OCI-M1 (cell line): ENCODE results near the gene RXRA.

ENCODE experiments used
- DNase-seq: peaks from one replicate; lab custom pipeline; 2025; lab: John Stamatoyannopoulos, UW

Gene RXRA

GRCh38 chr9:134323741-134324358 is 2.4 kb upstream of the RXRA start:
- DNase-seq: no peak

GRCh38 chr9:134324359-134325095 is 1.7 kb upstream of the RXRA start:
- peak; percentile 17 for DNase-seq

GRCh38 chr9:134325096-134325812 is 1.0 kb upstream of the RXRA start:
- DNase-seq: peak; percentile 45

GRCh38 chr9:134326724-134327601 is 708 bp downstream of the RXRA start:
- DNase-seq: peak; percentile 38

GRCh38 chr9:134327671-134328231 is 1.5 kb downstream of the RXRA start:
- DNase-seq: no peak

GRCh38 chr9:134328341-134328840 is 2.1 kb downstream of the RXRA start:
- no peak for DNase-seq

- DNase-seq: no peak
These were observed 2.8 kb downstream of the RXRA start for GRCh38 chr9:134328841-134329575.

GRCh38 chr9:134329576-134329855 is 3.3 kb downstream of the RXRA start:
- no peak for DNase-seq

GRCh38 chr9:134329886-134330285 is 3.6 kb downstream of the RXRA start:
- no peak for DNase-seq

- no peak for DNase-seq
These were observed 4.3 kb downstream of the RXRA start for GRCh38 chr9:134330590-134330989.

- DNase-seq: no peak
These were observed 5.2 kb downstream of the RXRA start for GRCh38 chr9:134331186-134332025.

- no peak for DNase-seq
These were observed 6.0 kb downstream of the RXRA start for GRCh38 chr9:134332266-134332665.

GRCh38 chr9:134332841-134333233 is 6.6 kb downstream of the RXRA start:
- no peak for DNase-seq

- DNase-seq: no peak
These were observed 7.1 kb downstream of the RXRA start for GRCh38 chr9:134333234-134333873.

GRCh38 chr9:134333874-134334581 is 7.8 kb downstream of the RXRA start:
- no peak for DNase-seq

- DNase-seq: no peak
These were observed 8.8 kb downstream of the RXRA start for GRCh38 chr9:134335061-134335460.

- DNase-seq: no peak
These were observed 9.4 kb downstream of the RXRA start for GRCh38 chr9:134335486-134336220.

- no peak for DNase-seq
These were observed 10.0 kb downstream of the RXRA start for GRCh38 chr9:134336228-134336627.
